Activated CD4-positive, alpha-beta T cell treated with anti-CD3 and anti-CD28 coated beads, Interleukin-2, amount 50 U/mL, for 4 hours (primary cell): ENCODE data around the gene GPR152.
A peak's percentile ranks its signal among the peaks of the same experiment; 100 is the strongest.
"Not testable (repeated sequence)": the region's sequence is repeated elsewhere in the genome, so short reads cannot be mapped to it uniquely, and the experiment has no call there.

ENCODE experiments used
- DNase-seq, 2 experiments: peaks; one replicate each; pipeline ENCODE4 v3.0.0-alpha.2; 2020

GPR152 gene

DNA sequence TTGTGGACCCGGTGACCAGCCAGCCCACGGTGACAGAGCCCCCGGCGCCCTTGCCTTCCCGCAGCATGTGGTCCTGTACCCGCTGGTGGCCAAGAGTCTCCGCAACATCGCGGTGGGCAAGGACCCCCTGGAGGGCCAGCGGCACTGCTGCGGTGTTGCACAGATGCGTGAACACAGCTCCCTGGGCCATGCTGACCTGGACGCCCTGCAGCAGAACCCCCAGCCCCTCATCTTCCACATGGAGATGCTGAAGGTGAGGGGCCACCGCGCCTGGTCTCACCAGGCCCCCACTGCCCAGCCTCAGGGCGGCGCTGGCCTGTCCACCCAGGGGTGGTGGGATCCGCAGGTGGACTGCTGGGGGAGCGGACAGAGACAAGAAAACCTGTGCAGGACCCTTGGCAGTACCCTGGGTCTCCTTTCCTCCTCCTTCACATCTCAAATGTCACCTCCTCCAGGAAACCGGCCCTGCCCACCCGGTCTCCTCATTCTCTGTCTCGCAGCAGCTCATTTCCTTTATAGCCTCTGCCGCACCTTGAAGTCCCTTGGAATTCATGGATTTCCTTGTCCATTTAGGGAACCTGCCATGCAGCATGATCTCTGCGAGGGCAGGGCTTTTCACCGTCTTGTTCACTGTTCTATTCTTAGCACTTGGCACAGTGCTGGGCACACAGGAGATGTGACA is 36.8 kb upstream of the GPR152 start:
- no peak for DNase-seq

DNA sequence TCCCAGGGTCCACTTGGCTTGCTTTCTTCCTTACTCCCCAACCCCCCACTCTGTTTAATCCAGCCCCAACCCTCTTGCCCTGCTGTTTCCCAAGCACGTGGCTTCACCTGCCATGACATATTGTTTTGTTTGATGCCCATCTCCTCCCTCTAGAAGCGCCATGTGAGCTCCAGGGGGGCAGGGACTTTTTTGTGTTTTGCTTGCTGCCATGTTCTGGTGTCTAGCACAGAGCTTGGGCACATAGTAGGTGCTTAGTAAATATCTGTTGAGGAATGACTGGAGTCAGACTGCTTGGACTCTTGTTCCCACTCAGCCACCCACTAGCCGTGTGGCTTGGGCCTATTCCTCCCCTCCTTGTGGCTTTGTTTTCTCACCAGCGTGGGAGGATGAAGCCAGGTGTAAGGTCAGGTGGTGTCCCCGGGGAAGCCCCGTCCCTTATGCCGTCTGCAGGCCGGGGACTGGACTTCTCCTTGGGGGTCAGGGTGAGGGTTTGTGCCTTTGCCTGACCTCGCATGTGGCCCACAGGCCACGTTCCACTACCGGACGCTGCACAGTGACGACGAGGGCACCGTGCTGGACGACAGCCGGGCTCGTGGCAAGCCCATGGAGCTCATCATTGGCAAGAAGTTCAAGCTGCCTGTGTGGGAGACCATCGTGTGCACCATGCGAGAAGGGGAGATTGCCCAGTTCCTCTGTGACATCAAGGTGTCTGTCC is 34.1 kb upstream of the GPR152 start:
- no peak for DNase-seq

DNA sequence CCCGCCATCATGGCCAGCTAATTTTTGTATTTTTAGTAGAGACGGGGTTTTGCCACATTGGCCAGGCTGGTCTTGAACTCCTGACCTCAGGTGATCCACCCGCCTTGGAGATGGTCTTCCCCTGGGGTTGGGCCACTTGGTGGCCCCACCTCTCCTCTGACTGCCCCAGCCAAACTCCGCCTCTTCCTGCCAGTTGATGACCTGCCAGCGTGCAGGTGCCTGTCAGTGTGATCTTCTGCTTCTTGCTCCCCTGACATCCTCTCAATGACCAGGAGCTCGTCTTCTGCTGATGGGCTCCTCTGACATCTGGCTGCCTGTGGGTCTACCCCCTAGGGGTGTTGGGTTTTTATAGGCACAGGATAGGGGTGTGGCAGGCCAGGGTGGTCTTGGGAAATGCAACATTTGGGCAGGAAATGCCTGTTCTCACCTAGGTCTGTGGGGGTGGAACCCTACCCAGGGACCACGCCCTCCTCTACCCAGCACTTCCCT is 33.4 kb upstream of the GPR152 start:
- DNase-seq: not testable (repeated sequence)

DNA sequence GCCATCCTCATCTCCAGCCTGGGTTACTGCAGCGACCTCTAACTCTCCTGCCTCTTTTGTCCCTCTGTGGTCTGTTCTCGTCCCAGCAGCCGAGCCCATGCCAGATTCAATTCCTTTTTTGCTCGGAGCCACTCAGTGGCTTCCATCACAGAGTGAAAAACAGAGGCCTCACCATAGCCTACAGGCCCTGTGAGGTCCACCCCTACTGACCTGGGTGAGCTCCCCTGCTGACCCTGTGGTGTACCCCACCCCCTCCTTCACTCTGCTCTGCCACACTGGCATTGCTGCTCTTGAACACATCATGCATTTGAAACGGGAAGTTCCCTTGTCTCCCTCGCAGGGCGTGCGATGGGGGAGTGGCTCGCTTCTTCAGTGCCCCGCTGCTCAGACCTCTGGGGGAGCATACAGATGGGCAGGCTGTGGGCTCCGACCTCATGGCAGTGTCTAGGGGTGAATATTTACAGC is 32.4 kb upstream of the GPR152 start:
- DNase-seq: peak; percentile 38 to 49

DNA sequence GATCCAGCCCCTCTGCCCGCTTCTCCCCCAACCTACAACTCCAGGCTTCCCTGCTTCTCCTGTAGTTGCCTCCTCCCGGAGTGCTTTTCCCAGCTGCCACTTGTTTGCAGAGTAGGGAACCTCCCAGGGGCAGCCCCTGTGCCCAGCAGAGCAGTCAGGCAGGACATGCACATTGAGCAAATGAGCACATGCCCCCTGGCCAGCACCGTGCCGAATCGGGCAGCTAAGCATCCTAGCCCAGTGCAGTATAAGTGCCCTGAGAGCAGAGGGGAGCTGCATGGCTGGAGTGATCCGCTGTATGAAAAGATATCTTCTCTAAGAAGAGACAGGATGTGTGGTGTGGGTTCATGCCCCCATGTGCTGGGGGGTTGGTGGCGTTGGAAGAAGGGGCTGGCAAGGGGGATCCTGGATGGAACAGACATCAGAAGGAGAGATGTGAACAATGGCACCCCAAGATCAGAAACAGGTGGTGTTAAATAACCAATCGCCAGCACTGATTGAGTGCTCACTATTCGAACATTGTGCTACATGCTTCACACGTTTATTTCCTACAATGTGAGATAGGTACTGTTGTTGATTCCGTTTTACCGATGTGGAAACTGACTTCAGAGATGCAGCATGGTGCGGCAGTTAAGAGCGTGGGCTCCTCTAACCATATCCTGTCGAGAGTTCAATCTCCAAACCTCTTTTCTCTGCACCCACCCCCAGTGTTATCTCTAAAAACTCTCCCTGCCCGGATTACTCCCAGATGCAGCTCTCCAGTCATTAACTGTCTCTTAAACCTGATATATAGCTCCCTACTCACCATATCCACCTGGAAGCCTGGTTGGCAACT is 31.5 kb upstream of the GPR152 start:
- DNase-seq: no peak

DNA sequence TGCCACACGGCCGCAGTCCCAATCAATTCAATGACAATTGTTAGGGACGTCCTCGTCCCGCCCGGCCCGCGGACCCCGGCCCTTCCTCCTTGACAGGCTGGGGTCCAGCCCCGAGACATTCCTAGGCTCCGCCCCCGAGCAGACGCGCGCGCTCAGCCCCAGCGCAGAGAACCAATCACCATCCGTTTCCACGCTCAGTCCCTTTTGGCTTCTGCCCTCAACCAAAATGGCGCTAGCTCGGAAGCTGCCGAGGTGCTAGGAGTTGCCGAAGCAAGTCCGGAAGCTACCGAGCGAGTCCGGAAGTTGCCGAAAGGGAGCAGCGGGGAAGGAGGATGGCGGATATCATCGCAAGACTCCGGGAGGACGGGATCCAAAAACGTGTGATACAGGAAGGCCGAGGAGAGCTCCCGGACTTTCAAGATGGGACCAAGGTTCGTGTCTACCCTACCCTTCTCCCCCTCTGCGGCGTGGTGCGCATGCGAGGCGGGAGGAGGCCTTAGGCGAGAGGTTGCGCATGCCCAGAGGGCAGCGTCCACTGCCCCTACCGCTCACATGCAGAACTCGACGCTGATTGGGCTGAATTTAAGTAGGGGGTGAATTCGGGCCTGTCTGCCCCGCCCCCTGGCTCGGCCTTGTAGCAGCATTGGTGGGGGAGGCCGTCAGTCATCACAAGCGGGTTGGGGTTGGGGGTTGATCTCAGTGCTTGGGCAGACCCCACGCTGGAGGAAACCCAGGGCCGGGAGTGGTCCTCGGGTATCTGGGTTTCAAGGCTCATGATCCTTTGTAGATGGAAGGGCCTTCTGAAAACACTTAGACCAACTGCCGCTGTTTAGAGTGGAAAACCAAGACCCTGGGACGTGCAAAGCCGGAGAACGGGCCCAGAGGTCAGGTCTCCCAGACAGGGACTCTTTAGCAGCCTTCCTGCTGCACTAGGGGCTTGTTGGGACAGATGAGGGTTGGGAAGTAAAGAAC is 30.6 kb upstream of the GPR152 start, which contains the start of gene AIP:
Gene AIP, plus strand, starts transcription at position 200 of the 972 bp plus-strand sequence. Its CDS starts 133 bp downstream, at position 333.
- peak; percentile 96 to 97 for DNase-seq

DNA sequence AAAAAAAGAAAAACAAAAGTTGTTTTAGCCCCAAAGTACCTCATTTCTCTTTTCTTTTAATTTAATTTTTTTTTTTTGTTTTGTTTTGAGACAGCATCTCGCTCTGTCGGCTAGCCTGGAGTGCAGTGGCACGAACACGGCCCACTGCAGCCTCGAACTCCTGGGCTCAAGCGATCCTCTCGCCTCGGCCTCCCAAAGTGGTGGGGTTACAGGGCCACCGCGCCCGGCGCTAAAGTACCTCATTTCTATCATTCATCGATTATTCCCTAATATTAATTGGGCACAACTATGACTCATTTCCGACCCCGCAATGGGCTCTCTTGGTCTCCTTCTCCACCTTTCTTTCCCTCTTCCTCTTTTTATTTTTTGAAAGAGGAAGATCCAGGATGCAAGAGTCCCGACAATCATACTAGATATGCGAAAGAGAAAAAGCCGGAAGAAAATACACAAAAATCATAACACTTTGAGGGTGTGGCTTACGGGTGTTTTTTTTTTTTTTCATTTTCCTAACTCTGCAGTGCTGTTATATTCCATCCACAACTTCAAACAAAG is 29.8 kb upstream of the GPR152 start:
- no peak for DNase-seq

DNA sequence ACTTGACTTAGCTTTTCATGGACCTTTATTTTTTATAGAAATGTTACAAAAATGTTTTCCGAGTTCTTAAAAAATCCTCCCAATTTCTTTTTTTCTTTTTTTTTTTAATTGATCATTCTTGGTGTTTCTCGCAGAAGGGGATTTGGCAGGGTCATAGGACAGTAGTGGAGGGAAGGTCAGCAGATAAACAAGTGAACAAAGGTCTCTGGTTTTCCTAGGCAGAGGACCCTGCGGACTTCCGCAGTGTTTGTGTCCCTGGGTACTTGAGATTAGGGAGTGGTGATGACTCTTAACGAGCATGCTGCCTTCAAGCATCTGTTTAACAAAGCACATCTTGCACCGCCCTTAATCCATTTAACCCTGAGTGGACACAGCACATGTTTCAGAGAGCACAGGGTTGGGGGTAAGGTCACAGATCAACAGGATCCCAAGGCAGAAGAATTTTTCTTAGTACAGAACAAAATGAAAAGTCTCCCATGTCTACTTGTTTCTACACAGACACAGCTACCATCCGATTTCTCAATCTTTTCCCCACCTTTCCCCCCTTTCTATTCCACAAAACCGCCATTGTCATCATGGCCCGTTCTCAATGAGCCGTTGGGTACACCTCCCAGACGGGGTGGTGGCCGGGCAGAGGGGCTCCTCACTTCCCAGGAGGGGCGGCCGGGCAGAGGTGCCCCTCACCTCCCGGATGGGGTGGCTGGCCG is 25.0 kb upstream of the GPR152 start:
- DNase-seq: not testable (repeated sequence)

DNA sequence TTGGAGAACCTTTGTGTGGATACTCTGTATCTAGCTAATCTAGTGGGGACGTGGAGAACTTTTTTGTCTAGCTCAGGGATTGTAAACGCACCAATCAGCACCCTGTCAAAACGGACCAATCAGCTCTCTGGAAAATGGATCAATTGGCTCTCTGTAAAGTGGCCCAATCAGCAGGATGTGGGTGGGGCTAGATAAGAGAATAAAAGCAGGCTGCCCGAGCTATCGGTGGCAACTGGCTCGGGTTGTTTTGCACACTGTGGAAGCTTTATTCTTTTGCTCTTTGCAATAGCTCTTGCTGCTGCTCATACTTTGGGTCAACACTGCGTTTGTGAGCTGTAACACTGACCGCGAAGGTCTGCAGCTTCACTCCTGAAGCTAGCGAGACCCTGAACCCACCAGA is 24.2 kb upstream of the GPR152 start:
- DNase-seq: not testable (repeated sequence)

DNA sequence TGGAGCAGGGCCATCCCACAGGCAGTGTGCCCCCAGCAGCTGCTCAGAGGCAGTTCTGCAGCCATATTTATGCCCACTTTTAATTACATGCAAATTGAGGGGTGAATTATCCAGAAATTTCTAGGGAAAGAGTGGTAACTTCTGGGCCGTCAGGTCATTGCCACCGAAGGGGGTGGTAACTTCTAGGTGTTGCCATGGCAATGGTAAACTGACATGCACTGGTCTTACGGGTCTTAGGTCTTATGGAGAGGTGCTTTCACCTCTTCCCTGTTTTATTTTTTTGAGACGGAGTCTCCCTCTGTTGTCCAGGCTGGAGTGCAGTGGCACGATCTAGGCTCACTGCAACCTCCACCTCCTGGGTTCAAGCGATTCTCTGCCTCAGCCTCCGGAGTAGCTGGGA is 20.4 kb upstream of the GPR152 start:
- DNase-seq: no peak

DNA sequence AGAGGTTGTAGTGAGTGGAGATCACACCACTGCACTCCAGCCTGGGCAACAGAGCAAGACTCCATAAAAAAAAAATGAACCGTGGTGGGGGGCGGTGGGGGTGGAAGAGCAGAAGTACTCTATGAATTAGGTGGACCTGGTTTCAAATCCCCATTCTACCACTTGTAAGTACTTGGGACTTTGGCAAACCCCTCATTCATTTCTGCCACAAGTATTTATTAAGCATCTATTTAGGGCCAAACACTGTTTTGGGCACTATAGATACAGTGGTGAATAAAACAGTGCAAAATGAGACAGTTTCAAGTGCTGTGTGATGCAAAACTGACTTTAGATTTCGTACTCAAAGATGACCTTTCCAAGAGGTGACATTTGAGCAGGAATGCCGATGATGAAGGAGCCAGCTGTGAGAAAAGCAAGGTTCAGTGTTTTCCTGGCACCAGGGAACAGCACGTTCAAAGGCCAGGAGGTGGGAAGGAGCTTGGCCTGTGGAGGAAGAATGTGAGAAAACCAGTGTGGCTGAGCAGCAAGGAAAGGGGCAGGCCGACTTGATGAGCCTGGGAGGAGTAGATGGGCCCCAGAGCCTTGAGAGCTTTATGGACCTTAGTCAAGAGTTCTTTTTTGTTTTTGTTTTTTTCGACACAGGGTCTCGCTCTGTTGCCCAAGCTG is 17.9 kb upstream of the GPR152 start:
- no peak for DNase-seq

DNA sequence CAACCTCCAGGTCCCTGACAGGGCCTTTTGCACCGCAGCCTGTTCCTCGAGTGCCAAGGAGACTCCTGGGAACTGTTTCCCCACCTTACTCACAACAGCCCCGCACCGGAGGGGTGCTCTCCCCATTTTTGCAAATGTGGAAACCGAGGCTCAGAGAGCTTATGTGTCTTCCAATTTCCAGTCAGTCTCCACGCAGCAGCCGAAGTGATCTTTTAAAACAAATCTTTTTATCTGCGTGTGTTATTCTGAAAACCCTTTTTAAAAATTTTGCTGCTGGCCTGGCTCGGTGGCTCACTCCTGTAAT is 16.9 kb upstream of the GPR152 start:
- DNase-seq: no peak

DNA sequence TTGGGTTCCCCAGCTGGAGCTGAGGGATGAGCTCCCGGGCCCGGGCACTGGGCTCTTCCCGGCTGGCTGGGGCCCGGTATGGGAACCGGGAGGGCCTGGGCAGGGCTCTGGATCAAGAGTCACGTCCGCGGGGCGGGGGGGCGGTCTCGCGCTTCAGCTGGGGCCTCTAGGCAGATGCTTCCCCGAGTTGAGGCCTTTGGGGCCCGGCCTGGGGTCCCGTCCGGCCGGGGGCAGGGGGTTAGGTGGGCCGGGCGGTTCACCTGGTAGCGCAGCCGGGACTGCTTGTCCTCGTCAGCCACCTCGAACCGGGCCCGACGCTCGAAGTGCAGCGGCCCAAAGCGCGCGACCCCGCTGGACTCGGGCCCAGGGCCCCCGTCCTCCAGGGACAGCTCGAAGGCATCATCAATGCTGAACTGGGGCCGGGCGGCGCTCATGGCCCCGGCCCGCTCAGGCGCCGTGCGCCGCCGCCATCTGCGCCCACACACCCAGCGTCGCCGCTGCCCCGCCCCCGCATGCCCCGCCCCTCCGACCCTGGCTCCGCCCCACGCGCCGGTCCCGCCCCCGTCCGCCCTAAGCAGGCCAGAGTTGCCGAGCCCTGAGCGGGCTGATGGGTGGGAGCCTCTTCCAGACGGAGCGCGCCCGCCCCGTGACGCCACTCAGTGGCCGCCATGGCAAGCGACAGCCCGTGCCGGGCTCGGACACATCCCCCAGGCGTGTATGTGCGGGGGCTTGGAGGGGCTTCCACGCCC is 16.4 kb upstream of the GPR152 start, which contains the start of gene TMEM134:
Gene TMEM134, minus strand, starts transcription at position 493 of the 749 bp plus-strand sequence. Its CDS starts 59 bp downstream, at position 434.
- DNase-seq: peak; percentile 88 to 90

DNA sequence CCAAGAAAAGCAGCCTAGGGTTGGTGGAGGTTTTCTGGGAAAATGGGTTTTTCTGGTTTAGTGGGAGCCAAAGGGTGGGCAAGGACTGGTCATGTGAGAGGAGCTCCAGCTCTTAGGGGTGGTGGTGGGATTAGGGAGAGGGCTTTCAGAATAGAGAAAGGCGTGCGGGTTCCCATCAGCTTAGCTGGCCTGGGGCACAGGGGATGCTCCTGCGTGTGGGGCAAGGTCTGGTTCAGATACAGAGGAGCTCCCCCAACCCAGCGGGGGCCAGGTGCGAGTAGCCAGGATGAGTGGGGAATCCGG is 15.9 kb upstream of the GPR152 start:
- DNase-seq: no peak

DNA sequence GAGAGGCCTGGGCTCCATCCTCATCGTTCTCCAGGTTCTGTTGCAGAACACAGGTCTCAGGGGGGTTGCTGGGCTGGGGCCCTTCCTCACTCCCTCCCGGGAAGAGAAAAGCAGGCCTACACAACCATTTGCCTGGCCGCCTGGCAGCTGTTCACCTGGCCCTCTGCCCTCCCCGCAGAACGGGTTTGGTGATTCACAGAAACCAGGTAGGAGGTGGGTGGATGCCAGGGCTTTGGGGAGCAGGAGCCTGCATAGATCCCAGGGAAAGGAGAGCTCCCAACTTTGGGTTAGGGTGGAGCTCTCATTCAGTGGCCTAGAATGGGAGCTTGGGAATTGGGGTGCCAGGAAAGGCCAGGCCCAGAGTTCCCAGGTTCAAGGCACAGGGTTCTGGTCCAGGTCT is 15.5 kb upstream of the GPR152 start:
- DNase-seq: no peak

DNA sequence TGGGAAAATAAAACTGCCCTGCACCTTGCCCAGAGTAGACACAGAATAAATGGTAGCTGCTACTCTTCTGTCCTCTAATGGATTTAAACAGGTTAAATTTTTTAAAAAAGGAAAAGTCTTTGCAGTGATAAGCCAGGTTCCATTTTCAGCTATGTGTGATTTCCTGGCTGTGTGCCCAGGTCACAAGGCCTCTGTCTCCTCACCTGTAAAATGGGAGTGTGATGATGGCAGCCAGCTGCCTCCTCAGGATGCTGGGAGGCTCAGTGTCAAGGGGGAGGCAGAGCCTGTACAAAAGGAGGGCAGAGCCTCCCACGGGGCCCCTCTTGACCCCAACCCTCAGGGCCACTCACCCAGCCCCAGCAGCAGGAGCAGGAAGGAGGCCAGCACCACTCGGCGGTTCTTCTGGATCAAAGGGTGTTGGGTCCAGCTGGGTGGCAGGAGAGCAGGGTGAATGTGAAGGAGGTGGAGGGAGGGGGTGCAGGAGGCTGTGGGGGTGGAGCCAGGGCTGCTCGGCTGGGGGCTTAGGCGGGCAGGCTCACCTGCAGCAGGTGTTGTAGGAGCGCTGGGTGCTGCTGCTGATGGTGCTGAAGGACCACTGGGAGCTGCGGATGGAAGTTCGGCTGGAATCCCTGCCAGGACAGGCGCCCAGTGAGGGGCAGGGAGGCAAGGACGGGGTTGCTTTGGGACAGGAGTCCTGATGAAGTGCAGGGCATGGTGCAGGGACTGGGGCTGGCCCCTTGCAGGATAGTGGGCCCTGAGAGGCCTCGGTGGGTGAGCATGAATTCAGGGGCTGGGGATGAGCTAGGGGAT is 14.6 kb upstream of the GPR152 start:
- no peak for DNase-seq

DNA sequence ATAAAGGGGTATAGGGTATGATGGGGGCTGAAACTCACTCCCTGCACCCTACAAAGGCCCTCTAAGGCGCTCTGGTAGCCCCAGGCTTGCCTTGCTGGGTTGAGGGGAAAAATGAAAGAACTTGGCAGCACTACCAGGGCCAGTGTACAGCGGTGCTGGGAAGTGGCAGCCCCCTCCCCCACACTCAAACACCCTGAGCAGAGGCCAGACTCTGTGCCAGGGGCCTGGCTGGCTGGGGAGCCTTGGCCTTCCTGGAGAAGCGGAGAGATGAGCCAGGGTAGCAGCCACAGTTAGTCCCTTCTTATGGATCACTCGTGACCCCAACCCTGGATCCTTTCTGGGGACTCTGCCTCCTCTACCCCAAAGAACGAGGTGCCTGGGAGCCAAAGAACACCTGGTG is 13.8 kb upstream of the GPR152 start:
- DNase-seq: no peak

DNA sequence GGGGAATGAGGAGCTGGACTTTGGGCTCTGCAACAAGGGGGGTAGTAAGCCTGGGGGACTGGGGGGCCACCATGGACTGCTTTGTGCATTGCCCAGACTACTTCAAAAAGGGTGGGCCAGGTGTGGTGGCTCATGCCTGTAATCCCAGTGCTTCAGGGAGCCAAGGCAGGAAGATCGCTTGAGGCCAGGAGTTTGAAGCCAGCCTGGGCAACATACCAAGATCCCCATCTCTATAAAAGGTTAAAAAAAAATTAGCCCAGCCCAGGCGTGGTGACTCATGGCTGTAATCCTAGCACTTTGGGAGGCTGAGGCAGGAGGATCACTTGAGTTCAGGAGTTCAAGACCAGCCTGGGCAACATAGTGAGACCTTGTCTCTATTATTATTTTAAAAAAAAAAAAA is 13.0 kb upstream of the GPR152 start:
- DNase-seq: not testable (repeated sequence)

DNA sequence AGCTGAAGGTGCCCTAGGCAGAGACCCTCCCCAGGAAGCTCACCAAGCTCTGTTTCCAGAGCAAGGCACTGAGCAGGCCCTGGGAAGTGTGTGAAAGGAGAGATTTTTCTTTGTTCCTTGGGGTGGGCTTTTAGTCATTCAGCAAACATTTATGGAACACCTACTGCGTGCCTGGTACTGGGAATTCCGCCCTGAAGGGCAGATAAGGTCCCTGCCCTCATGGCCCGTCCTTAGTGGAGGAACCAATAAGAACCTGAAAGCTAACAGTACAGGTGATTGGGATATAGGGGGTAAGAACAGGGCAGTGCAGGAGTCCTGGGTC is 12.6 kb upstream of the GPR152 start:
- no peak for DNase-seq
